Bronchial epithelial cell (primary cell): ENCODE results near the gene ITGAL. TPM values are rescaled to one million over a fixed set of nuclear protein-coding genes. Genes with fewer than 3 reads are reported as not detected.

Source experiments
- DNase-seq: peaks from one replicate; pipeline ENCODE4 v3.0.0-alpha.2; 2010; ENCODE audit warnings: low read depth
- FAIRE-seq: peaks from 2 replicates; lab custom pipeline; 2011; peaks lifted over from hg19 to GRCh38; lab: Jason Lieb, UNC
- H3K27me3 ChIP-seq: 2 replicates; pipeline ENCODE4 v1.5.1; 2011; ENCODE audit warnings: low read length; ENCODE audit not compliant: control insufficient read depth, insufficient read depth
- H3K36me3 ChIP-seq: 2 replicates; pipeline ENCODE4 v1.5.1; 2011; ENCODE audit warnings: low read length; ENCODE audit not compliant: control insufficient read depth, insufficient read depth
- H3K4me3 ChIP-seq: 2 replicates; pipeline ENCODE4 v1.5.1; 2011; ENCODE audit warnings: mild to moderate bottlenecking, low read depth, low read length, control low read depth
- CTCF ChIP-seq: IDR thresholded peaks from 2 replicates; pipeline ENCODE4 v1.5.1; 2011; ENCODE audit warnings: mild to moderate bottlenecking, moderate library complexity, low read length, control low read depth, inconsistent platforms; ENCODE audit not compliant: insufficient read depth, severe bottlenecking
- total RNA-seq: library from RNA; depleted of rRNA; stranded (reverse); fragments of >200 nt; gene quantifications from 2 replicates; pipeline ENCODE4 v1.2.1, GENCODE V29; 2014

Gene ITGAL
- total RNA-seq, 1 donor from 2014 or later, result not detected

GRCh38 chr16:30567160-30567990 lies 94.8 kb downstream of the ITGAL start:
- FAIRE-seq, result no peak

GRCh38 chr16:30567991-30568638 lies 95.6 kb downstream of the ITGAL start:
- peak; percentile 97 for DNase-seq
- no peak for TF ChIP-seq CTCF
- no peak for FAIRE-seq

More at GRCh38 chr16:30567160-30567990, 94.8 kb downstream of the ITGAL start:
- Histone ChIP-seq H3K27me3 (no peaks in the 10 kb centered on the region), H3K36me3 (no peaks in the 10 kb centered on the region), H3K4me3 (no peak overlapping the region)
- peak; percentile 81 for DNase-seq
- no peak for TF ChIP-seq CTCF

GRCh38 chr16:30569281-30569680 lies 96.7 kb downstream of the ITGAL start:
- TF ChIP-seq CTCF, result no peak
- H3K4me3 ChIP-seq, result no peak overlapping the region
- no peak for DNase-seq
- H3K36me3 ChIP-seq, result no peaks in the 10 kb centered on the region
- no peaks in the 10 kb centered on the region for H3K27me3 ChIP-seq
- no peak for FAIRE-seq

More at GRCh38 chr16:30567991-30568638, 95.6 kb downstream of the ITGAL start:
- H3K36me3 ChIP-seq, result no peaks in the 10 kb centered on the region
- H3K4me3 ChIP-seq, result no peak overlapping the region
- H3K27me3 ChIP-seq, result no peaks in the 10 kb centered on the region

- DNase-seq, result no peak
- TF ChIP-seq CTCF, result no peak
- H3K27me3 ChIP-seq, result no peaks in the 10 kb centered on the region
- no peaks in the 10 kb centered on the region for H3K36me3 ChIP-seq
- no peak for FAIRE-seq
- H3K4me3 ChIP-seq, result no peak overlapping the region
These were observed 97.4 kb downstream of the ITGAL start for GRCh38 chr16:30569746-30570635.

GRCh38 chr16:30570636-30571444 lies 98.3 kb downstream of the ITGAL start:
- no peak for FAIRE-seq
- H3K36me3 ChIP-seq, result no peaks in the 10 kb centered on the region
- peak overlapping the region; percentile 53 for H3K4me3 ChIP-seq
- DNase-seq, result no peak
- no peak for TF ChIP-seq CTCF
- no peaks in the 10 kb centered on the region for H3K27me3 ChIP-seq
